Motor neuron (in vitro differentiated cells): Measurements from ENCODE around the gene CEP192. TPM values are rescaled to one million over a fixed set of nuclear protein-coding genes. Genes with fewer than 3 reads are reported as not detected.
"Not testable (repeated sequence)": the region's sequence is repeated elsewhere in the genome, so short reads cannot be mapped to it uniquely, and the experiment has no call there.

ENCODE experiments used
- ATAC-seq, 8 experiments: fragments of 200-7000 bp; cut with Tn5 transposase; replicated peaks in 6 of 8; 2 replicates each; pipeline ENCODE4 v1.8.0; 2021; ENCODE audit warnings: mild to moderate bottlenecking in 8 of 8, moderate library complexity in 8 of 8
- H3K27ac ChIP-seq, 2 donors: fragments of 250-450 bp; sonication (Bioruptor Pico); 2 replicates each; pipeline ENCODE4 v1.9.0; 2021; ENCODE audit warnings: antibody characterized with exemption in 2 of 2, mild to moderate bottlenecking in 2 of 2, moderate library complexity in 1 of 2
- H3K4me1 ChIP-seq, 2 donors: fragments of 250-450 bp; sonication (Bioruptor Pico); replicated peaks in 1 of 2; 2 replicates each; pipeline ENCODE4 v1.6.1; 2021; ENCODE audit warnings: antibody characterized with exemption in 2 of 2, mild to moderate bottlenecking in 2 of 2, moderate library complexity in 1 of 2
- H3K4me3 ChIP-seq, 5 donors: fragments of 250-450 bp; sonication (Bioruptor Pico); 2 replicates each; pipeline ENCODE4 v1.9.0; 2021; ENCODE audit warnings: antibody characterized with exemption in 5 of 5, mild to moderate bottlenecking in 5 of 5, moderate library complexity in 4 of 5
- WGBS, 10 experiments: fragments of 450-650 bp; shearing (Covaris generic); methylation state at CpG; one replicate each; pipeline ENCODE4 v1.0.0; 2022; 5-methylcytosine and 5-hydroxymethylcytosine counted together
- in situ Hi-C, 9 experiments: fragments of 400-800 bp; cut with MboI; loops; one replicate each; pipeline ENCODE4 v1.15.0; 2021; ENCODE audit warnings: low sequenced_read_pairs in 9 of 9, low pct_unique_long_range_greater_than_20kb in 2 of 9; ENCODE audit not compliant: unreplicated experiment in 9 of 9
- total RNA-seq, 8 experiments: library from RNA; unstranded; fragments of 300-600 nt; gene quantifications; 2 replicates each; pipeline versions ENCODE4 v1.2.3 to v1.2.4, GENCODE V29; 2022

The CEP192 gene
- total RNA-seq, 8 experiments from 2014 or later = 12.0 to 31.6 (median 22.0) TPM

GRCh38 chr18:13096719-13097118, 105.6 kb downstream of the CEP192 start:
- WGBS, 10 experiments = 14 to 100% (median 100%) methylated on average over 1 to 3 of the region's 3 CpGs; no CpG with 5 or more reads in 3 of the 10 experiments
- H3K4me3 ChIP-seq = no peak overlapping the region

GRCh38 chr18:13098104-13098503, 106.9 kb downstream of the CEP192 start:
- no CpG with 5 or more reads among the region's 26 CpGs for WGBS, 10 experiments
- not testable (repeated sequence) for ATAC-seq, H3K4me1 ChIP-seq, H3K4me3 ChIP-seq, H3K27ac ChIP-seq
- in situ Hi-C loops = loop anchor here in 1 of 9 experiments (25.0 kb wide), 1 partner anchor 111 kb away; the partner anchor contains the start of gene CEP192

More at GRCh38 chr18:13096719-13097118, 105.6 kb downstream of the CEP192 start:
- no peaks in the 10 kb centered on the region for H3K4me1 ChIP-seq
- ATAC-seq = peak in 2 of 8 experiments; percentile 58 to 73
- H3K27ac ChIP-seq = no peak overlapping the region
- in situ Hi-C loops = loop anchor here in 1 of 9 experiments (25.0 kb wide), 1 partner anchor 109 kb away; the partner anchor contains the start of gene CEP192

GRCh38 chr18:13099113-13099512, 108.0 kb downstream of the CEP192 start:
- no peak for ATAC-seq

GRCh38 chr18:13100942-13101658, 109.9 kb downstream of the CEP192 start:
- Histone ChIP-seq H3K27ac (no peak overlapping the region), H3K4me1 (no peaks in the 10 kb centered on the region), H3K4me3 (no peak overlapping the region)
- WGBS, 10 experiments = 81 to 100% (median 96%) methylated on average over 2 to 13 of the region's 14 CpGs; no CpG with 5 or more reads in 1 of the 10 experiments
- no peak for ATAC-seq
- in situ Hi-C loops = no loop called here

More at GRCh38 chr18:13099113-13099512, 108.0 kb downstream of the CEP192 start:
- Histone ChIP-seq H3K4me1 (no peaks in the 10 kb centered on the region), H3K4me3 (no peak overlapping the region), H3K27ac (no peak overlapping the region)
- 94 to 100% (median 96%) methylated on average over 1 to 4 of the region's 10 CpGs; no CpG with 5 or more reads in 7 of the 10 experiments for WGBS, 10 experiments
- in situ Hi-C loops = loop anchor here in 1 of 9 experiments (25.0 kb wide), 1 partner anchor 112 kb away; the partner anchor contains the start of gene CEP192

DNA sequence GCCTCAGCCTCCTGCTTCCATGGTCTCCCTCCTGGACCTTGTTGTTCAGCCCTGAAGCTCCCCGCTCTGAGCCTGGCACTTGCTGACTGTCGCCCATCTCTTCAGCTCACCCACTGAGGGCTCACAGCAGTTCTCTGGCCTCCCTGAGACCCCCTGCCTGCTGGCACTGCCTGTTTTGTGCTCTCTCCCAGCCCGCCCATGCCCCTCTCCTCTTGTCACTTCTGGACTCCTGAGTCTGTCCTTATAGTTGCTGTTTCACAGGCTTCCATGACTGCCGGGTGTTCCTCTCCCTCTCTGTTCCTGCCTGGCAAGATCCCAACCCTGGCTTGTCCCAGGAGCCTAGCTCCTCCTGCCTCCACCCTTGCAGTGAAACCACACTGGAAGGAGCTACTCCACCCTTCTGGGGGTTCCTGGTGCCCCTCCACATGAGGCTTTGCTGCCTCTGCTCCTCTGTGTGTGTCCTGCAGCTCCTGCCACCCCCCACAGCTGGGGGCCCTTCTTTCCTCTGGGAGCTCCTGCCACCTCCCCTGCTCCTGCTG, 110.6 kb downstream of the CEP192 start:
- no peak overlapping the region for H3K4me3 ChIP-seq
- in situ Hi-C loops = no loop called here
- no peak overlapping the region for H3K27ac ChIP-seq
- ATAC-seq = peak in 2 of 8 experiments; percentile 29 to 64
- no peaks in the 10 kb centered on the region for H3K4me1 ChIP-seq
- 50 to 100% methylated on average over 1 of the region's 4 CpGs; no CpG with 5 or more reads in 8 of the 10 experiments for WGBS, 10 experiments

- no peak overlapping the region for H3K27ac ChIP-seq
- H3K4me3 ChIP-seq = no peak overlapping the region
- no peaks in the 10 kb centered on the region for H3K4me1 ChIP-seq
- in situ Hi-C loops = no loop called here
- 86 to 100% (median 93%) methylated on average over 1 to 6 of the region's 6 CpGs; no CpG with 5 or more reads in 2 of the 10 experiments for whole genome bisulfite sequencing, 10 experiments
- ATAC-seq = no peak
Observed at GRCh38 chr18:13103366-13103765, 112.2 kb downstream of the CEP192 start.

GRCh38 chr18:13105059-13105458, 113.9 kb downstream of the CEP192 start:
- 72 to 100% (median 100%) methylated on average over 1 to 4 of the region's 4 CpGs; no CpG with 5 or more reads in 5 of the 10 experiments for WGBS, 10 experiments
- no peak overlapping the region for H3K4me3 ChIP-seq
- no peaks in the 10 kb centered on the region for H3K4me1 ChIP-seq
- ATAC-seq = no peak
- in situ Hi-C loops = no loop called here
- H3K27ac ChIP-seq = no peak overlapping the region

GRCh38 chr18:13107074-13107473, 115.9 kb downstream of the CEP192 start:
- no peak overlapping the region for H3K27ac ChIP-seq
- WGBS, 10 experiments = 93 to 100% (median 100%) methylated on average over 1 to 2 of the region's 2 CpGs; no CpG with 5 or more reads in 2 of the 10 experiments
- no peaks in the 10 kb centered on the region for H3K4me1 ChIP-seq
- in situ Hi-C loops = no loop called here
- no peak overlapping the region for H3K4me3 ChIP-seq
- ATAC-seq = no peak

- WGBS, 10 experiments = 67 to 100% (median 88%) methylated on average over 1 to 2 of the region's 2 CpGs; no CpG with 5 or more reads in 2 of the 10 experiments
- no peak overlapping the region for H3K4me3 ChIP-seq
- no peak for ATAC-seq
- H3K27ac ChIP-seq = no peak overlapping the region
- in situ Hi-C loops = no loop called here
- peaks cover 0 to 3% of the 10 kb centered on the region in 2 donors for H3K4me1 ChIP-seq
Observed at GRCh38 chr18:13108330-13108729, 117.2 kb downstream of the CEP192 start.

- peaks cover 0 to 4% of the 10 kb centered on the region in 2 donors for H3K4me1 ChIP-seq
- no peak for ATAC-seq
- 93 to 100% (median 100%) methylated on average over 1 to 2 of the region's 3 CpGs; no CpG with 5 or more reads in 2 of the 10 experiments for WGBS, 10 experiments
- no peak overlapping the region for H3K27ac ChIP-seq
- in situ Hi-C loops = no loop called here
- no peak overlapping the region for H3K4me3 ChIP-seq
Observed at GRCh38 chr18:13110559-13110958, 119.4 kb downstream of the CEP192 start.

GRCh38 chr18:13112982-13113381, 121.8 kb downstream of the CEP192 start:
- no peak overlapping the region for H3K4me3 ChIP-seq
- in situ Hi-C loops = no loop called here
- ATAC-seq = peak; percentile 93 to 100 (median 98)
- no peak overlapping the region for H3K27ac ChIP-seq
- peaks cover 0 to 4% of the 10 kb centered on the region in 2 donors for H3K4me1 ChIP-seq
- 10 to 69% (median 37%) methylated on average over 2 to 8 of the region's 8 CpGs; no CpG with 5 or more reads in 3 of the 10 experiments for WGBS, 10 experiments

- ATAC-seq = no peak
- Histone ChIP-seq H3K4me3 (no peak overlapping the region), H3K4me1 (peaks cover 5 to 8% of the 10 kb centered on the region in 2 donors), H3K27ac (no peak overlapping the region)
- in situ Hi-C loops = no loop called here
- 50 to 96% (median 87%) methylated on average over 1 to 3 of the region's 3 CpGs; no CpG with 5 or more reads in 1 of the 10 experiments for WGBS, 10 experiments
Observed at GRCh38 chr18:13120255-13120654, 129.1 kb downstream of the CEP192 start.

- peak in 5 of 8 experiments; percentile 80 to 92 (median 85) for ATAC-seq
- WGBS, 10 experiments = 17 to 100% (median 66%) methylated on average over 1 to 4 of the region's 4 CpGs
- in situ Hi-C loops = no loop called here
- Histone ChIP-seq H3K4me1 (peaks cover 6 to 13% of the 10 kb centered on the region in 2 donors), H3K27ac (no peak overlapping the region), H3K4me3 (no peak overlapping the region)
Observed at GRCh38 chr18:13120983-13121441, 129.8 kb downstream of the CEP192 start.
